Measurements from ENCODE around the gene TOE1.

GRCh38 chr1:45351508-45351907 lies 11.5 kb downstream of the TOE1 start:
- TF ChIP-seq POLR2AphosphoS5 (IDR thresholded peaks at IDR 0.05) (no peak), CTCF (IDR thresholded peaks at IDR 0.05) (no peak), POLR2A (IDR thresholded peaks at IDR 0.05) (no peak)
